Uterus (tissue), 4 donors: ENCODE measurements around the gene C17orf78. TPM values are rescaled to one million over a fixed set of nuclear protein-coding genes. Genes with fewer than 3 reads are reported as not detected.

Experiments
- DNase-seq, 2 donors: peaks; one replicate each; pipeline ENCODE4 v3.0.0-alpha.2; 2019 to 2020
- H3K27ac ChIP-seq, 2 donors: fragments of 200-600 bp; sonication (generic); 1 replicate in 1 of 2; 2 replicates in 1 of 2; pipeline ENCODE4 v1.5.1; 2016 to 2018
- H3K27me3 ChIP-seq, 2 donors: fragments of 200-600 bp; sonication (generic); one replicate each; pipeline ENCODE4 v1.5.1; 2018 to 2019; ENCODE audit warnings: control low read depth in 1 of 2
- H3K36me3 ChIP-seq, 2 donors: fragments of 200-600 bp; sonication (generic); one replicate each; pipeline ENCODE4 v1.5.1; 2019; ENCODE audit warnings: control low read depth in 1 of 2
- H3K4me1 ChIP-seq, 2 donors: fragments of 200-600 bp; sonication (generic); one replicate each; pipeline ENCODE4 v1.5.1; 2018 to 2019; ENCODE audit warnings: control low read depth in 1 of 2
- H3K4me3 ChIP-seq, 2 donors: fragments of 200-600 bp; sonication (generic); 1 replicate in 1 of 2; 2 replicates in 1 of 2; pipeline ENCODE4 v1.5.1; 2018 to 2019; ENCODE audit warnings: mild to moderate bottlenecking in 1 of 2
- H3K9me3 ChIP-seq, 2 donors: fragments of 200-600 bp; sonication (generic); one replicate each; pipeline ENCODE4 v1.5.1; 2019; ENCODE audit warnings: control low read depth in 1 of 2
- CTCF ChIP-seq, 4 experiments: fragments of 200-600 bp in 2 of 4; fragments of 450-650 bp in 2 of 4; sonication (generic) in 2 of 4; IDR thresholded peaks; one replicate each; pipeline ENCODE4 v1.5.1; 2016 to 2019; ENCODE audit warnings: antibody characterized with exemption in 4 of 4, mild to moderate bottlenecking in 2 of 4, moderate library complexity in 1 of 4
- POLR2A ChIP-seq, 2 donors: fragments of 450-650 bp; IDR thresholded peaks; one replicate each; pipeline ENCODE4 v1.6.1; 2016; ENCODE audit warnings: antibody characterized with exemption in 2 of 2, mild to moderate bottlenecking in 1 of 2, moderate library complexity in 1 of 2
- intact Hi-C: fragments of 100-400 bp; cut with DNase I; formaldehyde crosslinking; loops from one replicate; pipeline ENCODE4 v1.15.1; 2023; ENCODE audit warnings: low total_unique reads
- total RNA-seq, 4 donors: library from RNA; depleted of rRNA in 3 of 4; stranded (reverse); fragments of >200 nt in 3 of 4; gene quantifications; one replicate each; pipeline versions ENCODE4 v1.1.0 to v1.2.4, GENCODE V29; 2014 to 2023
- donor health status: DM: yes; HTN: yes; CAD: no.

The C17orf78 gene
- total RNA-seq, 4 donors from 2014 or later: not detected

GRCh38 chr17:37386462-37386861 is 10.7 kb downstream of the C17orf78 start:
- Histone ChIP-seq H3K4me1 (no peaks in the 10 kb centered on the region), H3K36me3 (no peaks in the 10 kb centered on the region), H3K9me3 (no peaks in the 10 kb centered on the region), H3K27me3 (no peaks in the 10 kb centered on the region), H3K4me3 (no peak overlapping the region), H3K27ac (no peak overlapping the region)
- TF ChIP-seq CTCF (IDR thresholded peaks at IDR 0.05): no peak
- TF ChIP-seq POLR2A (IDR thresholded peaks at IDR 0.05): no peak
- intact Hi-C loops: no loop called here
- DNase-seq: no peak

- H3K36me3 ChIP-seq: no peaks in the 10 kb centered on the region
- intact Hi-C loops: no loop called here
- H3K27ac ChIP-seq: no peak overlapping the region
- no peak overlapping the region for H3K4me3 ChIP-seq
- no peaks in the 10 kb centered on the region for H3K27me3 ChIP-seq
- no peaks in the 10 kb centered on the region for H3K9me3 ChIP-seq
- no peak for DNase-seq
- H3K4me1 ChIP-seq: no peaks in the 10 kb centered on the region
- TF ChIP-seq CTCF (IDR thresholded peaks at IDR 0.05) (no peak), POLR2A (IDR thresholded peaks at IDR 0.05) (no peak)
Observed at GRCh38 chr17:37388266-37388665, 12.5 kb downstream of the C17orf78 start.

GRCh38 chr17:37389160-37389559 is 13.4 kb downstream of the C17orf78 start:
- H3K9me3 ChIP-seq: no peaks in the 10 kb centered on the region
- H3K4me1 ChIP-seq: no peaks in the 10 kb centered on the region
- no peak overlapping the region for H3K27ac ChIP-seq
- intact Hi-C loops: no loop called here
- TF ChIP-seq CTCF (IDR thresholded peaks at IDR 0.05) (no peak), POLR2A (IDR thresholded peaks at IDR 0.05) (no peak)
- no peak for DNase-seq
- no peak overlapping the region for H3K4me3 ChIP-seq
- H3K36me3 ChIP-seq: no peaks in the 10 kb centered on the region
- H3K27me3 ChIP-seq: no peaks in the 10 kb centered on the region

GRCh38 chr17:37391146-37391545 is 15.4 kb downstream of the C17orf78 start:
- intact Hi-C loops: no loop called here
- TF ChIP-seq POLR2A (IDR thresholded peaks at IDR 0.05) (no peak), CTCF (IDR thresholded peaks at IDR 0.05) (no peak)
- no peaks in the 10 kb centered on the region for H3K27me3 ChIP-seq
- no peak overlapping the region for H3K4me3 ChIP-seq
- H3K36me3 ChIP-seq: no peaks in the 10 kb centered on the region
- no peak overlapping the region for H3K27ac ChIP-seq
- no peaks in the 10 kb centered on the region for H3K9me3 ChIP-seq
- no peak for DNase-seq
- H3K4me1 ChIP-seq: no peaks in the 10 kb centered on the region

- H3K27ac ChIP-seq: peak overlapping the region in 1 of 2 donors; percentile 3
- no peak for TF ChIP-seq CTCF (IDR thresholded peaks at IDR 0.05)
- TF ChIP-seq POLR2A (IDR thresholded peaks at IDR 0.05): no peak
- H3K36me3 ChIP-seq: no peaks in the 10 kb centered on the region
- DNase-seq: no peak
- H3K27me3 ChIP-seq: no peaks in the 10 kb centered on the region
- H3K9me3 ChIP-seq: no peaks in the 10 kb centered on the region
- H3K4me3 ChIP-seq: no peak overlapping the region
- intact Hi-C loops: no loop called here
- no peaks in the 10 kb centered on the region for H3K4me1 ChIP-seq
Observed at GRCh38 chr17:37392024-37392590, 16.3 kb downstream of the C17orf78 start.
